B cell (primary cell): ENCODE data around the gene MAP1B. TPM values are rescaled to one million over a fixed set of nuclear protein-coding genes. Genes with fewer than 3 reads are reported as not detected.

Experiments used
- ATAC-seq: fragments of 200-7000 bp; cut with Tn5 transposase; one replicate; pipeline ENCODE4 v1.10.0; 2021; ENCODE audit warnings: low read depth, mild to moderate bottlenecking, moderate number of reproducible peaks, moderate library complexity
- CTCF ChIA-PET: fragments of 350-600 bp; sonication (Branson Sonifier 250); formaldehyde crosslinking; loops from one replicate; lab custom pipeline; 2021; ENCODE audit warnings: antibody characterized with exemption, inconsistent platforms; lab: Charles Lee
- POLR2A ChIA-PET: fragments of 350-600 bp; sonication (Branson Sonifier 250); formaldehyde crosslinking; loops from one replicate; lab custom pipeline; 2021; ENCODE audit warnings: antibody characterized with exemption; lab: Charles Lee
- DNase-seq: peaks from one replicate; pipeline ENCODE4 v3.0.0; 2013
- H2AFZ ChIP-seq: 2 replicates; pipeline ENCODE4 v1.6.1; 2012; ENCODE audit warnings: mild to moderate bottlenecking, low read depth, low read length; ENCODE audit not compliant: insufficient read depth, poor library complexity, severe bottlenecking
- H3K27ac ChIP-seq, 2 donors: 1 replicate in 1 of 2; 2 replicates in 1 of 2; pipeline ENCODE4 v1.5.1; 2012 to 2013; ENCODE audit warnings: low read length in 2 of 2, mild to moderate bottlenecking in 2 of 2, moderate library complexity in 1 of 2
- H3K27me3 ChIP-seq, 4 experiments: fragments of 200-600 bp in 1 of 4; sonication (generic) in 1 of 4; replicated peaks in 1 of 4; 1 replicate in 2 of 4; 2 replicates in 2 of 4; pipeline versions ENCODE4 v1.6.1 to v1.7.0; 2013 to 2016; ENCODE audit warnings: low read length in 3 of 4, mild to moderate bottlenecking in 2 of 4, mixed read lengths in 1 of 4, moderate library complexity in 1 of 4; ENCODE audit not compliant: insufficient read depth in 4 of 4, control insufficient read depth in 3 of 4; ENCODE audit errors: control extremely low read depth in 1 of 4
- H3K36me3 ChIP-seq, 2 experiments: replicated peaks in 1 of 2; 1 replicate in 1 of 2; 2 replicates in 1 of 2; pipeline versions ENCODE4 v1.6.1 to v1.7.1; 2013; ENCODE audit warnings: low read length in 1 of 2; ENCODE audit not compliant: insufficient read depth in 2 of 2, control insufficient read depth in 1 of 2; ENCODE audit errors: control extremely low read depth in 1 of 2, extremely low read depth in 1 of 2
- H3K4me1 ChIP-seq, 2 donors: fragments of 200-600 bp in 1 of 2; sonication (generic) in 1 of 2; 1 replicate in 1 of 2; 2 replicates in 1 of 2; pipeline versions ENCODE4 v1.5.1 to v1.6.1; 2013 to 2017; ENCODE audit warnings: low read length in 2 of 2; ENCODE audit not compliant: control insufficient read depth in 2 of 2, insufficient read depth in 2 of 2
- H3K4me2 ChIP-seq: replicated peaks from 2 replicates; pipeline ENCODE3; 2012; ENCODE audit warnings: mild to moderate bottlenecking, low read depth, low read length; ENCODE audit not compliant: poor library complexity, severe bottlenecking
- H3K4me3 ChIP-seq, 5 experiments: fragments of 200-600 bp in 1 of 5; sonication (generic) in 1 of 5; 1 replicate in 3 of 5; 2 replicates in 2 of 5; pipeline versions ENCODE4 v1.5.1 to v1.7.0; 2011 to 2016; ENCODE audit warnings: low read length in 4 of 5, mild to moderate bottlenecking in 4 of 5, low read depth in 2 of 5, control low read depth in 1 of 5, moderate library complexity in 1 of 5; ENCODE audit not compliant: insufficient read depth in 1 of 5; ENCODE audit errors: control extremely low read depth in 1 of 5, extremely low read depth in 1 of 5
- H3K79me2 ChIP-seq: fragments of 200-600 bp; sonication (generic); one replicate; pipeline ENCODE4 v1.6.0; 2016; ENCODE audit warnings: low read length; ENCODE audit not compliant: control insufficient read depth, insufficient read depth
- H3K9ac ChIP-seq: fragments of 200-600 bp; sonication (generic); 2 replicates; pipeline ENCODE4 v1.6.1; 2017; ENCODE audit warnings: mild to moderate bottlenecking, low read length, moderate library complexity
- H3K9me3 ChIP-seq, 3 donors: one replicate each; pipeline versions ENCODE4 v1.6.1 to v1.7.1; 2013; ENCODE audit warnings: low read length in 2 of 3; ENCODE audit not compliant: control insufficient read depth in 2 of 3, insufficient read depth in 1 of 3; ENCODE audit errors: control extremely low read depth in 1 of 3
- H4K20me1 ChIP-seq: 2 replicates; pipeline ENCODE4 v1.6.0; 2012; ENCODE audit warnings: mild to moderate bottlenecking, low read length; ENCODE audit not compliant: insufficient read depth, control insufficient read depth, poor library complexity, severe bottlenecking
- H3K27ac Mint-ChIP-seq: one replicate; pipeline ENCODE4 v1.8.0; 2021; ENCODE audit warnings: mixed read lengths
- H3K27me3 Mint-ChIP-seq: one replicate; pipeline ENCODE4 v1.8.0; 2021; ENCODE audit warnings: mixed read lengths
- H3K4me1 Mint-ChIP-seq: one replicate; pipeline ENCODE4 v1.8.0; 2021; ENCODE audit warnings: mixed read lengths
- H3K4me3 Mint-ChIP-seq: one replicate; pipeline ENCODE4 v1.8.0; 2021; ENCODE audit warnings: mixed read lengths
- H3K9me3 Mint-ChIP-seq: one replicate; pipeline ENCODE4 v1.8.0; 2022; ENCODE audit warnings: mixed read lengths; ENCODE audit not compliant: insufficient read depth
- CTCF ChIP-seq: fragments of 200-600 bp; IDR thresholded peaks from one replicate; pipeline ENCODE4 v1.8.0; 2022; ENCODE audit warnings: antibody characterized with exemption, mild to moderate bottlenecking
- EZH2 ChIP-seq: IDR thresholded peaks from 2 replicates; pipeline ENCODE4 v1.6.1; 2012; ENCODE audit warnings: borderline replicate concordance, low read depth, mild to moderate bottlenecking, moderate library complexity, low read length; ENCODE audit not compliant: insufficient read depth, poor library complexity, severe bottlenecking
- WGBS: methylation state at CpG from one replicate; pipeline ENCODE4 v1.1.5; 2013; ENCODE audit warnings: missing lambda C conversion rate; ENCODE audit not compliant: insufficient coverage; 5-methylcytosine and 5-hydroxymethylcytosine counted together
- intact Hi-C: fragments of 100-400 bp; cut with micrococcal nuclease; formaldehyde crosslinking; loops from one replicate; pipeline ENCODE4 v1.10.0; 2022
- polyA plus RNA-seq: library from polyadenylated mRNA; depleted of rRNA; stranded (reverse); fragments of >200 nt; gene quantifications from 2 replicates; pipeline ENCODE4 v1.2.3, GENCODE V29; 2012
- total RNA-seq, 2 donors: library from RNA; stranded (reverse); fragments of 120-200 nt in 1 of 2; gene quantifications; 1 replicate in 1 of 2; 2 replicates in 1 of 2; pipeline versions ENCODE4 v1.2.3 to v1.2.4, GENCODE V29; 2013 to 2022

Gene MAP1B
- total and polyA plus RNA-seq, 2 donors (not counting 1 experiment from before 2014, with no cell fraction given), result 0.15 TPM; not detected in 1

DNA sequence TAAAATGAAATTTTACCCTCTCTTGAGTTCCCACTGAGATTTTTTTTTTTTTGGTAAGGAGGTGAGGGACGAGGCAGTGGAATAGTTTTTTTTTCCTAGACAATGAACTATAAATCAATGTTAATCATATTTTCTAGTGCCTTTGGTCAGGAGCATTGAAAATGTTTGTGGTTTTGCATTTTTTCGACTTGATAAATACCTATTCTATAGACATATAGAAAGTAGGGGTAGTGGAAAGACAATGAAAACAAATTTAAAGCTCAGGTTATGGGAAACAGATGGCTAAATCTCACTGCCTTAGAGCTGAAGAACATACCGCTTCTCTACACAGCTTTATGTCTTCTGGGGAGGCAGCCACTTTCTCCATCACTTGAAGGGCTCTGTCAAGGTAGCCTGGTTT, 118.5 kb downstream of the MAP1B start:
- Histone ChIP-seq H3K79me2 (no peaks in the 10 kb centered on the region), H3K4me1 (no peaks in the 10 kb centered on the region), H3K9me3 (no peaks in the 10 kb centered on the region), H4K20me1 (no peaks in the 10 kb centered on the region), H3K4me3 (no peak overlapping the region), H3K4me2 (no peak overlapping the region), H3K36me3 (peaks cover 10 to 85% of the 10 kb centered on the region in 2 experiments), H2AFZ (no peak overlapping the region), H3K9ac (no peak overlapping the region), H3K27ac (no peak overlapping the region), H3K27me3 (no peaks in the 10 kb centered on the region)
- ATAC-seq (no peak), DNase-seq (no peak)
- H3K4me3 Mint-ChIP-seq, result no peak overlapping the region
- no peak overlapping the region for H3K27ac Mint-ChIP-seq
- intact Hi-C loops, result no loop called here
- 100% methylated on average over 1 of the region's 3 CpGs for WGBS
- H3K27me3 Mint-ChIP-seq, result no peaks in the 10 kb centered on the region
- POLR2A ChIA-PET, result no interaction called here
- TF ChIP-seq EZH2 (no peak), CTCF (no peak)
- H3K4me1 Mint-ChIP-seq, result no peaks in the 10 kb centered on the region
- CTCF ChIA-PET, result no interaction called here
- H3K9me3 Mint-ChIP-seq, result no peaks in the 10 kb centered on the region

- POLR2A ChIA-PET, result no interaction called here
- H3K36me3 ChIP-seq, result peaks cover 14 to 84% of the 10 kb centered on the region in 2 experiments
- CTCF ChIA-PET, result no interaction called here
- no peaks in the 10 kb centered on the region for H3K4me1 ChIP-seq
- no peaks in the 10 kb centered on the region for H3K9me3 ChIP-seq
- H3K79me2 ChIP-seq, result no peaks in the 10 kb centered on the region
- H3K27ac ChIP-seq, result no peak overlapping the region
- Mint-ChIP-seq H3K4me3 (no peak overlapping the region), H3K4me1 (no peaks in the 10 kb centered on the region), H3K27me3 (no peaks in the 10 kb centered on the region), H3K27ac (no peak overlapping the region), H3K9me3 (no peaks in the 10 kb centered on the region)
- H3K4me2 ChIP-seq, result no peak overlapping the region
- ATAC-seq, result no peak
- DNase-seq, result no peak
- TF ChIP-seq EZH2, result no peak
- TF ChIP-seq CTCF, result no peak
- no peak overlapping the region for H2AFZ ChIP-seq
- no peak overlapping the region for H3K4me3 ChIP-seq
- H3K27me3 ChIP-seq, result no peaks in the 10 kb centered on the region
- H4K20me1 ChIP-seq, result no peaks in the 10 kb centered on the region
- WGBS, result 100% methylated on average over 2 of the region's 2 CpGs
- no peak overlapping the region for H3K9ac ChIP-seq
- intact Hi-C loops, result no loop called here
Observed at GRCh38 chr5:72226950-72227349, 119.7 kb downstream of the MAP1B start.
